ENCODE measurements around the gene PFDN1. TPM values are rescaled to one million over a fixed set of nuclear protein-coding genes. Genes with fewer than 3 reads are reported as not detected.
A peak's percentile ranks its signal among the peaks of the same experiment; 100 is the strongest.

Gene PFDN1
- total and polyA plus RNA-seq, 10 of the 15 experiments (the other 5 are each of a cell fraction or from before 2014, with no cell fraction given): 62.9 to 193 (median 102) TPM

DNA sequence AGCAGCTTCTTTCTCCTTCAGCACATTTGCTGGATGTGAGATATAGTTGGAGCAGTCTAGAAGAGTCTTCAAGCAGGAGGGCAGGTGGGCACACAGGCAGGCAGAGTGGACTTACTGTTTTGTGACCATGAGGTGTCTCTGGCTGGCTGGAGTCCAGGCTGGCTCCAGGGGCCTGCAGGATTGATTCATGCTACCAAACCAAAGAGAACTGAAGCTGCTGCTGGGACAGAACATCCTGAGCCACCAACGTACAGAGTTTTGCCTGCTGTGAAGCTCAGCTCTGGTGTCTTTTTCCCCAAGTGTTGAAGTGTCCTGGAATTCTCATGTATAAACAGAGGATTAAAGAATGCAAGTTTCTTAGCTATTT, 82.2 kb downstream of the PFDN1 start (continued):
- TF ChIP-seq, protein P1, sequence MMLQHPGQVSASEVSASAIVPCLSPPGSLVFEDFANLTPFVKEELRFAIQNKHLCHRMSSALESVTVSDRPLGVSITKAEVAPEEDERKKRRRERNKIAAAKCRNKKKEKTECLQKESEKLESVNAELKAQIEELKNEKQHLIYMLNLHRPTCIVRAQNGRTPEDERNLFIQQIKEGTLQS (IDR thresholded peaks at IDR 0.05; ENCODE audit: borderline replicate concordance, extremely low read depth, low read depth, low read length): no peak

DNA sequence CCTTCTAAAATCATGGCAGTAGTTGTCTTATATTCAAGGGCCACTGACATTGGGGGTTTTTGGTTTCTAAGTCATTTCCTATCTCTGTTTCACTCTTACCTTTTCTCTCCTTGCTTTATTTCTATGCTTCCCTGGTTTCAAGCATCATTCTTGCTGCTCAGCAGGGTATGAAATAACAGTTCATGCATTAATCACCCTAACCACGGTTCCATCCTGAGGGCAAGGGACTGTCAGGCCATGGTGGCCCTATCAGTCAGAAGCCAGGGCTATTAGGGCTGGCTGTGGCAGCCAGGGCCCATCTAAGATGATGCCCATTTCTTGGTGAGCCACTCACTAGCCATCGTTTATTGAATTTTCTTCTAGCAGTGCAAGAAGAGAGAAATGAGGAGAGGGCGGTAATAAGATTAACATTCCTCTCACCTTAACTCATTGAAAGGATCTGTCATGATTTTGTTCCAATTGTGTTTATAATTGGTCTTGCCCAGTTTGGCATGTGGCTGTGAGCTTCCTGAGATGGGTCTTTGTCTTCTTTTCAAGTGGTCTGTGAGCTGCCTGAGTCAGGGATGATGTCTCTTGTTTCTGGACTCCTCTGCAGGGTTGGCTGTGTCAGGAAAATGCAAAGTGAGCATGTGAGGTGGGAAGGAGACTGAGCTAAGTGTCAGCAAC, 82.7 kb downstream of the PFDN1 start:
- H2AFZ ChIP-seq (ENCODE audit: control insufficient read depth, low read depth, low read length): no peak overlapping the region
- H3K27me3 ChIP-seq (replicated peaks in 1 of 2; ENCODE audit: control insufficient read depth in 2 of 2, insufficient read depth in 2 of 2, low read length in 1 of 2): no peaks in the 10 kb centered on the region
- ChIA-PET CTCF (interaction anchor here (0.8 to 1.7 kb wide), 12 partner anchors 10 to 143 kb away, joined by 3 to 10 read pairs (median 4); partner anchors contain the start of gene HBEGF), SMC1A (ENCODE audit: uncharacterized antibody, unreplicated experiment) (interaction anchor here (0.9 to 2.7 kb wide), 14 partner anchors 9 to 310 kb away, joined by 3 to 13 read pairs (median 6); no protein-coding TSS in a partner anchor), POLR2A (interaction anchor here (0.5 to 1.8 kb wide), 6 partner anchors 9 to 42 kb away, joined by 3 to 7 read pairs (median 5); no protein-coding TSS in a partner anchor), RAD21 (ENCODE audit: unreplicated experiment) (interaction anchor here (0.7 to 1.8 kb wide), 4 partner anchors 22 to 132 kb away, joined by 3 to 6 read pairs (median 3); no protein-coding TSS in a partner anchor)
- peaks cover 30% of the 10 kb centered on the region for H3K4me1 ChIP-seq (ENCODE audit: control insufficient read depth, insufficient read depth, low read length)
- H3K36me3 ChIP-seq (ENCODE audit: control insufficient read depth in 2 of 2, insufficient read depth in 2 of 2, low read length in 1 of 2): no peaks in the 10 kb centered on the region; a peak in 2 of 4 replicates
- 66% methylated on average over 3 of the region's 3 CpGs for whole genome bisulfite sequencing (ENCODE audit: insufficient coverage, insufficient replicate concordance, low lambda C conversion rate, missing lambda C conversion rate)
- ATAC-seq: peak; percentile 91
- in situ Hi-C loops (cut with MboI) (no loop called here), intact Hi-C loops (cut with micrococcal nuclease; ENCODE audit: unreplicated experiment) (loop anchor here (2.0 kb wide), 1 partner anchor 45 kb away; the partner anchor contains the start of gene CYSTM1)
- no peak overlapping the region for H3K4me3 ChIP-seq
- no peak for FAIRE-seq
- H3K27ac ChIP-seq (ENCODE audit: control insufficient read depth, insufficient read depth): peak overlapping the region; percentile 38
- no peaks in the 10 kb centered on the region; the same call in 1 of the 2 replicates for H3K79me2 ChIP-seq (ENCODE audit: control insufficient read depth, insufficient read depth, low read length)
- H4K20me1 ChIP-seq (ENCODE audit: control insufficient read depth, insufficient read depth): no peaks in the 10 kb centered on the region
- no TSS peak for BruUV-seq (replicated peaks)
- peak overlapping the region; percentile 48; the same call in 1 of the 2 replicates for H3K4me2 ChIP-seq (ENCODE audit: control insufficient read depth, insufficient read depth)
- H3K9me3 ChIP-seq (replicated peaks; ENCODE audit: control insufficient read depth, insufficient read depth, low read length): no peaks in the 10 kb centered on the region
- no peak overlapping the region for H3K9ac ChIP-seq (ENCODE audit: control insufficient read depth, insufficient read depth, low read length)
- peak; percentile 54 for DNase-seq (ENCODE audit: low read depth, low spot score)
- TF ChIP-seq NFIC (IDR thresholded peaks at IDR 0.05; ENCODE audit: low read depth, low read length) (peak; percentile 79; the same call in 1 of the 2 replicates), CREM (IDR thresholded peaks at IDR 0.05; ENCODE audit: low read depth) (peak; percentile 38; the same call in 1 of the 2 replicates), JUNB (IDR thresholded peaks at IDR 0.05) (peak; percentile 63), SIX5 (IDR thresholded peaks at IDR 0.05; ENCODE audit: low read depth, low read length, severe bottlenecking) (no peak), RUNX3 (IDR thresholded peaks at IDR 0.05; ENCODE audit: low read length) (peak; percentile 80), YY1 (IDR thresholded peaks at IDR 0.05; ENCODE audit: low read depth, low read length) (no peak), HDAC6 (IDR thresholded peaks at IDR 0.05; ENCODE audit: unreplicated experiment) (no peak), IKZF1 (conservative IDR thresholded peaks at IDR 0.05) (peak; percentile 46; the same call in 1 of the 2 replicates), IKZF2 (IDR thresholded peaks at IDR 0.05) (peak in 1 of 2 experiments; percentile 13; a peak in 1 of 4 replicates), PKNOX1 (IDR thresholded peaks at IDR 0.05) (peak; percentile 40; the same call in 1 of the 2 replicates), ZNF24 (IDR thresholded peaks at IDR 0.05) (peak; percentile 79; the same call in 1 of the 2 replicates), SUPT20H (IDR thresholded peaks at IDR 0.05; ENCODE audit: borderline replicate concordance, control insufficient read depth, low read depth, low read length) (no peak), EED (IDR thresholded peaks at IDR 0.05; ENCODE audit: low read depth) (peak; percentile 80)
- TF ChIP-seq, protein P2, sequence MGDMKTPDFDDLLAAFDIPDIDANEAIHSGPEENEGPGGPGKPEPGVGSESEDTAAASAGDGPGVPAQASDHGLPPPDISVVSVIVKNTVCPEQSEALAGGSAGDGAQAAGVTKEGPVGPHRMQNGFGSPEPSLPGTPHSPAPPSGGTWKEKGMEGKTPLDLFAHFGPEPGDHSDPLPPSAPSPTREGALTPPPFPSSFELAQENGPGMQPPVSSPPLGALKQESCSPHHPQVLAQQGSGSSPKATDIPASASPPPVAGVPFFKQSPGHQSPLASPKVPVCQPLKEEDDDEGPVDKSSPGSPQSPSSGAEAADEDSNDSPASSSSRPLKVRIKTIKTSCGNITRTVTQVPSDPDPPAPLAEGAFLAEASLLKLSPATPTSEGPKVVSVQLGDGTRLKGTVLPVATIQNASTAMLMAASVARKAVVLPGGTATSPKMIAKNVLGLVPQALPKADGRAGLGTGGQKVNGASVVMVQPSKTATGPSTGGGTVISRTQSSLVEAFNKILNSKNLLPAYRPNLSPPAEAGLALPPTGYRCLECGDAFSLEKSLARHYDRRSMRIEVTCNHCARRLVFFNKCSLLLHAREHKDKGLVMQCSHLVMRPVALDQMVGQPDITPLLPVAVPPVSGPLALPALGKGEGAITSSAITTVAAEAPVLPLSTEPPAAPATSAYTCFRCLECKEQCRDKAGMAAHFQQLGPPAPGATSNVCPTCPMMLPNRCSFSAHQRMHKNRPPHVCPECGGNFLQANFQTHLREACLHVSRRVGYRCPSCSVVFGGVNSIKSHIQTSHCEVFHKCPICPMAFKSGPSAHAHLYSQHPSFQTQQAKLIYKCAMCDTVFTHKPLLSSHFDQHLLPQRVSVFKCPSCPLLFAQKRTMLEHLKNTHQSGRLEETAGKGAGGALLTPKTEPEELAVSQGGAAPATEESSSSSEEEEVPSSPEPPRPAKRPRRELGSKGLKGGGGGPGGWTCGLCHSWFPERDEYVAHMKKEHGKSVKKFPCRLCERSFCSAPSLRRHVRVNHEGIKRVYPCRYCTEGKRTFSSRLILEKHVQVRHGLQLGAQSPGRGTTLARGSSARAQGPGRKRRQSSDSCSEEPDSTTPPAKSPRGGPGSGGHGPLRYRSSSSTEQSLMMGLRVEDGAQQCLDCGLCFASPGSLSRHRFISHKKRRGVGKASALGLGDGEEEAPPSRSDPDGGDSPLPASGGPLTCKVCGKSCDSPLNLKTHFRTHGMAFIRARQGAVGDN (IDR thresholded peaks at IDR 0.05): no peak
